GM06990 (cell line): ENCODE data around the gene IRAK1BP1.

ENCODE experiments used
- DNase-seq: peaks from one replicate; pipeline ENCODE4 v3.0.0-alpha.2; 2011; ENCODE audit not compliant: insufficient read length; ENCODE audit errors: extremely low read depth
- H3K27me3 ChIP-seq: replicated peaks from 2 replicates; pipeline ENCODE4 v1.6.0; 2011; ENCODE audit warnings: low read length; ENCODE audit not compliant: control insufficient read depth, insufficient read depth
- H3K36me3 ChIP-seq: 2 replicates; pipeline ENCODE4 v1.5.1; 2011; ENCODE audit warnings: low read length; ENCODE audit not compliant: control insufficient read depth, insufficient read depth
- H3K4me3 ChIP-seq: replicated peaks from 2 replicates; pipeline ENCODE4 v1.5.1; 2011; ENCODE audit warnings: low read depth, mild to moderate bottlenecking, control low read depth, low read length
- TF ChIP-seq, protein P1 (sequence below): IDR thresholded peaks from 2 replicates; pipeline ENCODE4 v1.5.1; 2011; ENCODE audit warnings: low read length, control low read depth, mild to moderate bottlenecking, inconsistent platforms; ENCODE audit not compliant: insufficient read depth, poor library complexity, severe bottlenecking

IRAK1BP1 gene

DNA sequence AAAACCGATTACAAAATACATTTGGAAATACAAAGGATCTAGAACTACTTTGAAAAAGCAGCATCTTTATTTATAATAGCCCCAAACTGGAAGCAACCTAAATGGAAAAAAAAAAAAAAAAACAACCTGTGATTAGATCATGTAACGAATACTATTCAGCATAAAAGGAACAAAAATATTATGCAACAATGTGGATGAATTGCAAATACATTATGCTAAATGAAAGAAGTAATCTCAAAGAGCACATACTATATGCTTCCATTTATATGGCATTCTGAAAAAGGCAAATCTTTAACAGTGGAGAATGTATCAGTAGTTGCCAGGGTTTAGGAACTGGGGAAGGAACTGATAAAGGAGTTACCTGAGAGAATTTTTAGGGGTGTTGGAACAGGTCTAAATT, 28.9 kb downstream of the IRAK1BP1 start:
- H3K27me3 ChIP-seq = no peaks in the 10 kb centered on the region
- DNase-seq = no peak
- TF ChIP-seq, protein P1, sequence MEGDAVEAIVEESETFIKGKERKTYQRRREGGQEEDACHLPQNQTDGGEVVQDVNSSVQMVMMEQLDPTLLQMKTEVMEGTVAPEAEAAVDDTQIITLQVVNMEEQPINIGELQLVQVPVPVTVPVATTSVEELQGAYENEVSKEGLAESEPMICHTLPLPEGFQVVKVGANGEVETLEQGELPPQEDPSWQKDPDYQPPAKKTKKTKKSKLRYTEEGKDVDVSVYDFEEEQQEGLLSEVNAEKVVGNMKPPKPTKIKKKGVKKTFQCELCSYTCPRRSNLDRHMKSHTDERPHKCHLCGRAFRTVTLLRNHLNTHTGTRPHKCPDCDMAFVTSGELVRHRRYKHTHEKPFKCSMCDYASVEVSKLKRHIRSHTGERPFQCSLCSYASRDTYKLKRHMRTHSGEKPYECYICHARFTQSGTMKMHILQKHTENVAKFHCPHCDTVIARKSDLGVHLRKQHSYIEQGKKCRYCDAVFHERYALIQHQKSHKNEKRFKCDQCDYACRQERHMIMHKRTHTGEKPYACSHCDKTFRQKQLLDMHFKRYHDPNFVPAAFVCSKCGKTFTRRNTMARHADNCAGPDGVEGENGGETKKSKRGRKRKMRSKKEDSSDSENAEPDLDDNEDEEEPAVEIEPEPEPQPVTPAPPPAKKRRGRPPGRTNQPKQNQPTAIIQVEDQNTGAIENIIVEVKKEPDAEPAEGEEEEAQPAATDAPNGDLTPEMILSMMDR = no peak
- no peak overlapping the region for H3K4me3 ChIP-seq
- H3K36me3 ChIP-seq = no peaks in the 10 kb centered on the region

DNA sequence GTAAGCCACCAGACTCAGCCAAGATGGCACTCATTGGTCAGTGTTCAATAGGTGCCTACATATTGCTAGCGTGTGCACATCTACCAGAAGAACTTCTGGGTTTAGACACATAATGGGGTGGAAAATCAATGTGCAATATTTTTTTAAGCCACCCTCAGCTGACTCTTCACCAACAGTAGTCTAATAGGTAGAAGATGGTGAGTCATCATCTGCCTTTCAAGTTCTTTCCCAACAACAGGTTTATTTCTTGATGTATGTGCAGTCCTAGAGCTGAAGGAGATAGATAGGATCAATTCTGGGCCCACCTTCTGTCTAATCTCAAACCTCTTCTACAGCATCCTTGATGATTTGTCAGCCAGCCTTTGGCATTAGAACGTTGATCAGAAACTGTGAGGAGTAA, 41.3 kb downstream of the IRAK1BP1 start:
- no peak overlapping the region for H3K4me3 ChIP-seq
- H3K27me3 ChIP-seq = no peaks in the 10 kb centered on the region
- no peaks in the 10 kb centered on the region for H3K36me3 ChIP-seq
- no peak for DNase-seq
- TF ChIP-seq, protein P1 = no peak

DNA sequence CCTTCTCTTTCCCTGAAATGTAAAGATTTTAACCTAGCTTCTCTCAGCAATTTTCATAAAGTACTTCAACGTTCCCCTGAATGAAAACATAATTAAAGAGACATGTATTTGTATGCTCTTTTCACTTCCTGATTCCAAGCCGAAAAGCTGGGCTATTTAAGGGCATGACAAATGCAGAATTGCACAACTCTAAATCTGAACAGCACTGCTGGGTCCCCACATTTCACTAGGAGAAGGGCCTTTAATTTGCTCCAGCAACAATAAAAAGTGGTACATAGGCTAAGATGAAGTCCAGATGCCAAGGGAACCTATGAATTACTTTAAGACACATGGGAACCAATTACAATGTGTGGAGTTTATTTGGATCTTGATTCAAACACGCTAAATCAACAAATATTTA, 42.0 kb downstream of the IRAK1BP1 start:
- Histone ChIP-seq H3K36me3 (no peaks in the 10 kb centered on the region), H3K27me3 (no peaks in the 10 kb centered on the region), H3K4me3 (no peak overlapping the region)
- TF ChIP-seq, protein P1 = no peak
- DNase-seq = no peak

DNA sequence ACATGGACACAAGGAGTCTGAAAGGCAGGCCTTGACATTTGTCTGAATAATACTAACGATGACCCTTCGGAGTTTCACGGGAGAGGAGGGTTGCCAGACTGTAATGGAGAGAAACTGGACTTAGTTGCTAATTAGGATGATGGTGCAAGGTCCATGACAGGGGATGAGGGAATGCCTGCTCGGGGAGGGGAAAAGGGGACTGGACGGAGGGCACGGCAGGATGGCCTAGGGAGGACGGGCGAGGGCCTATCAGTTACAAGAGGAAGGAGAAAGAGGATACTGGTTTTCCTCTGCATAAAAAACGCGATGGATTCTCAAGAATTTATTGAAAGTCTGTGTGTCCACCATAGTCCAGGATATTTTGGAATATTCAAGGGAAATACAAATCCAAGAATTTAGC, 42.7 kb downstream of the IRAK1BP1 start:
- Histone ChIP-seq H3K27me3 (no peaks in the 10 kb centered on the region), H3K36me3 (no peaks in the 10 kb centered on the region), H3K4me3 (no peak overlapping the region)
- DNase-seq = no peak
- TF ChIP-seq, protein P1 = no peak

DNA sequence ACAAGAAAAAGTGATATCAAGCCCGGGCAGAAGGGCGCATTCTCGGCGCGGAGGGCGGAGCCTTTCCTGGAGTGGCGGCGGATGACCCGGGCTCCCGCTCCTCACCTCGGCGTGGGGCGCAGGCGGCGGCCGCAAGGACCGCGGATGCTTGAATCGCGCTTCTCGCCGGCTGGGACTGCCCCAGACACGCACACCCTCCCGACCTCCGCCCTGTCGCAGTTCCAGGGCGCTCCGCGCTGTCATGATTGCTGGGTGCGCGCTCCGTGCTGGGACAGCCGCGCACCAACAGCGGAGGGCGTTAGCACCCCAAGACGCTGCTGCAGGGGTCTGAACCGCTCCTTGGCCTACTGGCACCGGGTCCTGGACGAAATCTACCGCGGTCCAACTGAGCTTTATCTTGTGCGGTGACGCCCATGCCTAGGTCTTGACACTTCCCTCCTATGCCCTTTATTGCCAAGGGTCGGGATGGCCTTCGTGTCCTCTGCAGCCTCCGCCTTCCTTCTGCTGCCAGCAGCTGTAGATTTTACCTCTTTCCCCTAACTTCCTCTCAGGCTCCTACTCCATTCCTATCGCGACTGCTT, 43.3 kb downstream of the IRAK1BP1 start:
- H3K36me3 ChIP-seq = no peaks in the 10 kb centered on the region
- TF ChIP-seq, protein P1 = peak; percentile 3
- peak overlapping the region; percentile 55 for H3K4me3 ChIP-seq
- H3K27me3 ChIP-seq = no peaks in the 10 kb centered on the region
- peak; percentile 37 for DNase-seq
